Endothelial cell of umbilical vein (primary cell): Measurements from ENCODE around the gene EEA1. TPM values are rescaled to one million over a fixed set of nuclear protein-coding genes. Genes with fewer than 3 reads are reported as not detected.

ENCODE experiments used
- BruUV-seq: library from RNA; stranded (reverse); fragments of 400-500 nt; replicated peaks from 2 replicates; lab custom pipeline; 2021; lab: Mats Ljungman, UMichigan
- CTCF ChIA-PET: fragments of 300-600, 350-600 bp; sonication (Branson Sonifier 250); formaldehyde crosslinking; loops from one replicate; lab custom pipeline; 2021; ENCODE audit warnings: antibody characterized with exemption, inconsistent platforms; lab: Charles Lee
- POLR2A ChIA-PET: fragments of 300-600, 350-600 bp; sonication (Branson Sonifier 250); formaldehyde crosslinking; loops from one replicate; lab custom pipeline; 2021; ENCODE audit warnings: antibody characterized with exemption, inconsistent platforms; lab: Charles Lee
- DNase-seq: peaks from one replicate; pipeline ENCODE4 v3.0.0-alpha.2; 2011; ENCODE audit warnings: low read depth, low spot score
- FAIRE-seq: peaks from 2 replicates; lab custom pipeline; 2011; peaks lifted over from hg19 to GRCh38; lab: Jason Lieb, UNC
- H2AFZ ChIP-seq: 2 replicates; pipeline ENCODE4 v1.6.0; 2012; ENCODE audit warnings: low read depth, low read length, control low read depth, inconsistent platforms
- H3K27ac ChIP-seq: 2 replicates; pipeline ENCODE4 v1.5.1; 2011; ENCODE audit warnings: low read depth, mild to moderate bottlenecking, control low read depth, low read length, moderate library complexity; ENCODE audit not compliant: insufficient read depth
- H3K27me3 ChIP-seq, 2 experiments: 2 replicates each; pipeline versions ENCODE4 v1.6.0 to v1.6.1; 2011; ENCODE audit warnings: low read length in 2 of 2, mixed read lengths in 1 of 2; ENCODE audit not compliant: control insufficient read depth in 2 of 2, insufficient read depth in 2 of 2
- H3K36me3 ChIP-seq, 2 experiments: 2 replicates in 1 of 2; 3 replicates in 1 of 2; pipeline ENCODE4 v1.5.1; 2011; ENCODE audit warnings: low read length in 2 of 2, mild to moderate bottlenecking in 1 of 2, moderate library complexity in 1 of 2; ENCODE audit not compliant: control insufficient read depth in 2 of 2, insufficient read depth in 2 of 2; ENCODE audit errors: extremely low read depth in 1 of 2
- H3K4me1 ChIP-seq: 3 replicates; pipeline ENCODE4 v1.5.1; 2011; ENCODE audit warnings: mild to moderate bottlenecking, low read length; ENCODE audit not compliant: control insufficient read depth, insufficient read depth; ENCODE audit errors: extremely low read depth
- H3K4me2 ChIP-seq: 2 replicates; pipeline ENCODE4 v1.6.1; 2011; ENCODE audit warnings: low read length, control low read depth, mixed read lengths; ENCODE audit not compliant: insufficient read depth
- H3K4me3 ChIP-seq, 3 experiments: fragments of 200-600 bp in 1 of 3; sonication (generic), shearing (Covaris generic) in 1 of 3; replicated peaks in 1 of 3; 2 replicates each; pipeline ENCODE4 v1.5.1; 2011 to 2016; ENCODE audit warnings: control low read depth in 3 of 3, low read length in 3 of 3, mild to moderate bottlenecking in 2 of 3, inconsistent platforms in 1 of 3, low read depth in 1 of 3, moderate library complexity in 1 of 3; ENCODE audit not compliant: insufficient read depth in 1 of 3
- H3K79me2 ChIP-seq: 2 replicates; pipeline ENCODE4 v1.6.0; 2012; ENCODE audit warnings: low read length, inconsistent platforms; ENCODE audit not compliant: control insufficient read depth, insufficient read depth
- H3K9ac ChIP-seq: replicated peaks from 2 replicates; pipeline ENCODE3; 2011; ENCODE audit warnings: low read length, control low read depth; ENCODE audit not compliant: insufficient read depth; ENCODE audit errors: extremely low read depth
- H3K9me1 ChIP-seq: replicated peaks from 3 replicates; pipeline ENCODE4 v1.6.0; 2011; ENCODE audit warnings: mild to moderate bottlenecking, low read length; ENCODE audit not compliant: control insufficient read depth, insufficient read depth; ENCODE audit errors: extremely low read depth
- H3K9me3 ChIP-seq: replicated peaks from 2 replicates; pipeline ENCODE4 v1.5.1; 2012; ENCODE audit warnings: low read length, inconsistent platforms; ENCODE audit not compliant: control insufficient read depth, insufficient read depth
- H4K20me1 ChIP-seq: replicated peaks from 2 replicates; pipeline ENCODE3; 2011; ENCODE audit warnings: mild to moderate bottlenecking, low read length; ENCODE audit not compliant: control insufficient read depth, insufficient read depth; ENCODE audit errors: extremely low read depth
- EZH2 ChIP-seq: IDR thresholded peaks from 2 replicates; pipeline ENCODE4 v1.6.1; 2012; ENCODE audit warnings: borderline replicate concordance, low read depth, mild to moderate bottlenecking, moderate library complexity, low read length, inconsistent platforms; ENCODE audit not compliant: severe bottlenecking
- FOS ChIP-seq: IDR thresholded peaks from 2 replicates; pipeline ENCODE4 v1.6.1; 2011; ENCODE audit warnings: mild to moderate bottlenecking, low read length, moderate library complexity, borderline replicate concordance; ENCODE audit not compliant: insufficient read depth
- GATA2 ChIP-seq: IDR thresholded peaks from 2 replicates; pipeline ENCODE4 v1.7.0; 2011; ENCODE audit warnings: low read depth, mild to moderate bottlenecking, moderate library complexity, mixed read lengths, low read length; ENCODE audit not compliant: insufficient read length, insufficient read depth
- JUN ChIP-seq: IDR thresholded peaks from 2 replicates; pipeline ENCODE4 v1.6.1; 2011; ENCODE audit warnings: borderline replicate concordance, low read depth; ENCODE audit not compliant: insufficient read length, insufficient read depth
- MYC ChIP-seq: IDR thresholded peaks from one replicate; pipeline ENCODE4 v1.6.1; 2011; ENCODE audit warnings: mild to moderate bottlenecking, low read depth, low read length
- POLR2A ChIP-seq: IDR thresholded peaks from 2 replicates; pipeline ENCODE4 v1.6.1; 2012; ENCODE audit warnings: low read depth, mild to moderate bottlenecking, control low read depth, low read length
- POLR2AphosphoS5 ChIP-seq: IDR thresholded peaks from 2 replicates; pipeline ENCODE4 v1.6.1; 2012; ENCODE audit warnings: low read depth, mild to moderate bottlenecking, control low read depth, low read length, moderate library complexity; ENCODE audit not compliant: insufficient read depth
- dilution Hi-C: fragments of 300-500 bp; cut with MboI; formaldehyde crosslinking; loops from one replicate; pipeline ENCODE4 v1.15.0; 2019; ENCODE audit warnings: low sequenced_read_pairs; ENCODE audit not compliant: extremely low pct_ligation_motif_present
- intact Hi-C: fragments of 100-400 bp; cut with micrococcal nuclease; formaldehyde crosslinking; loops from one replicate; pipeline ENCODE4 v1.10.0; 2022
- polyA plus RNA-seq, 4 experiments: library from polyadenylated mRNA; depleted of rRNA in 3 of 4; stranded (reverse) in 3 of 4; unstranded in 1 of 4; fragments of >200 nt; gene quantifications; 2 replicates each; pipeline versions ENCODE4 v1.2.1 to v1.2.3, GENCODE V29; 2011 to 2012; ENCODE audit warnings: missing spikeins in 1 of 4
- total RNA-seq: library from RNA; stranded (reverse); gene quantifications from 2 replicates; pipeline ENCODE4 v1.2.3, GENCODE V29; 2021
- TF ChIP-seq, protein P1 (sequence below), 2 donors: IDR thresholded peaks; 1 replicate in 1 of 2; 2 replicates in 1 of 2; pipeline ENCODE4 v1.5.1; 2011; ENCODE audit warnings: low read length in 2 of 2, mild to moderate bottlenecking in 2 of 2, moderate library complexity in 2 of 2, control low read depth in 1 of 2, inconsistent platforms in 1 of 2, low read depth in 1 of 2; ENCODE audit not compliant: insufficient read depth in 1 of 2; ENCODE audit errors: extremely low read depth in 1 of 2
- TF ChIP-seq, protein P2 (sequence below): IDR thresholded peaks from 2 replicates; pipeline ENCODE4 v1.6.1; 2011; ENCODE audit not compliant: insufficient read depth, insufficient read length

Gene EEA1
- total and polyA plus RNA-seq, 2 donors (not counting 3 experiments of a cell fraction or from before 2014, with no cell fraction given): 2.6 to 38.8 TPM

DNA sequence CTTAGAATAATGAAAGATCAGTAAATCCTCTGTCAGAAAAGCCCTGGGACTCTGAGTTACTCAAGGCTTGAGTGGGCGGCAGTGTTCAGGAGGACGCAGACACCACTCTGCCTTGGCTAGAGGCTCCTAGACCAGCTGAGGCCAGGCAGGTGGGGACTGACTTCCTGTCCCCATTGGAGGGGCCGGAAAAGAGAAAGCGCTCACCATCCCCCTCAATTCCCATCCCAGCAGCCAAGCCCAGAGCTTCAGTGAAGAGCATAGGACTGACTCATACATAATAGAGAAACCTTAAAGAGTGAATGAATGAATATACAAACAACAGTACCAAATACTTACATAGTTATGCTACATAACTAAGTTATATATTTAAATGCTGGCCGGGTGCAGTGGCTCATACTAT lies 164.3 kb downstream of the EEA1 start:
- no peak overlapping the region for H3K4me2 ChIP-seq
- no peak overlapping the region for H3K27ac ChIP-seq
- intact Hi-C loops: no loop called here
- dilution Hi-C loops: no loop called here
- no TSS peak for BruUV-seq
- no peaks in the 10 kb centered on the region for H3K9me1 ChIP-seq
- FAIRE-seq (no peak), DNase-seq (no peak)
- no peaks in the 10 kb centered on the region for H3K9me3 ChIP-seq
- ChIA-PET POLR2A (no interaction called here), CTCF (interaction anchor here (1.7 kb wide), 1 partner anchor 47 kb away, joined by 4 read pairs; no protein-coding TSS in a partner anchor)
- peaks cover 11% of the 10 kb centered on the region for H3K4me1 ChIP-seq
- TF ChIP-seq EZH2 (no peak), FOS (no peak), JUN (no peak), GATA2 (no peak), POLR2AphosphoS5 (no peak), MYC (no peak), POLR2A (no peak)
- TF ChIP-seq, protein P1, sequence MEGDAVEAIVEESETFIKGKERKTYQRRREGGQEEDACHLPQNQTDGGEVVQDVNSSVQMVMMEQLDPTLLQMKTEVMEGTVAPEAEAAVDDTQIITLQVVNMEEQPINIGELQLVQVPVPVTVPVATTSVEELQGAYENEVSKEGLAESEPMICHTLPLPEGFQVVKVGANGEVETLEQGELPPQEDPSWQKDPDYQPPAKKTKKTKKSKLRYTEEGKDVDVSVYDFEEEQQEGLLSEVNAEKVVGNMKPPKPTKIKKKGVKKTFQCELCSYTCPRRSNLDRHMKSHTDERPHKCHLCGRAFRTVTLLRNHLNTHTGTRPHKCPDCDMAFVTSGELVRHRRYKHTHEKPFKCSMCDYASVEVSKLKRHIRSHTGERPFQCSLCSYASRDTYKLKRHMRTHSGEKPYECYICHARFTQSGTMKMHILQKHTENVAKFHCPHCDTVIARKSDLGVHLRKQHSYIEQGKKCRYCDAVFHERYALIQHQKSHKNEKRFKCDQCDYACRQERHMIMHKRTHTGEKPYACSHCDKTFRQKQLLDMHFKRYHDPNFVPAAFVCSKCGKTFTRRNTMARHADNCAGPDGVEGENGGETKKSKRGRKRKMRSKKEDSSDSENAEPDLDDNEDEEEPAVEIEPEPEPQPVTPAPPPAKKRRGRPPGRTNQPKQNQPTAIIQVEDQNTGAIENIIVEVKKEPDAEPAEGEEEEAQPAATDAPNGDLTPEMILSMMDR (IDR thresholded peaks at IDR 0.05; ENCODE audit: extremely low read depth in 1 of 2, insufficient read depth in 1 of 2, low read depth in 1 of 2, low read length in 2 of 2): no peak
- TF ChIP-seq, protein P2, sequence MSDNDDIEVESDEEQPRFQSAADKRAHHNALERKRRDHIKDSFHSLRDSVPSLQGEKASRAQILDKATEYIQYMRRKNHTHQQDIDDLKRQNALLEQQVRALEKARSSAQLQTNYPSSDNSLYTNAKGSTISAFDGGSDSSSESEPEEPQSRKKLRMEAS: no peak
- no peaks in the 10 kb centered on the region for H4K20me1 ChIP-seq
- H3K36me3 ChIP-seq: no peaks in the 10 kb centered on the region
- H3K9ac ChIP-seq: no peak overlapping the region
- no peak overlapping the region for H2AFZ ChIP-seq
- no peaks in the 10 kb centered on the region for H3K79me2 ChIP-seq
- no peak overlapping the region for H3K4me3 ChIP-seq
- H3K27me3 ChIP-seq: no peaks in the 10 kb centered on the region
